Dendritic cell treated with granulocyte-macrophage colony-stimulating factor and Interleukin-4, amounts not matched to agents 40 ng/mL and 50 ng/mL, for 4 days (primary cell): Measurements from ENCODE around the gene VDR.

Experiments used
- H3K27ac Mint-ChIP-seq: one replicate; pipeline ENCODE4 v1.8.0; 2022; ENCODE audit warnings: mild to moderate bottlenecking, mixed read lengths
- H3K27me3 Mint-ChIP-seq: one replicate; pipeline ENCODE4 v1.8.0; 2022; ENCODE audit warnings: mild to moderate bottlenecking, mixed read lengths
- H3K36me3 Mint-ChIP-seq: one replicate; pipeline ENCODE4 v1.8.0; 2022; ENCODE audit warnings: low read depth, mixed read lengths
- H3K4me1 Mint-ChIP-seq: one replicate; pipeline ENCODE4 v1.8.0; 2022; ENCODE audit warnings: low read depth, mixed read lengths
- H3K4me3 Mint-ChIP-seq: one replicate; pipeline ENCODE4 v1.8.0; 2022; ENCODE audit warnings: mild to moderate bottlenecking, moderate library complexity, mixed read lengths
- H3K9me3 Mint-ChIP-seq: one replicate; pipeline ENCODE4 v1.8.0; 2022; ENCODE audit warnings: mixed read lengths
- intact Hi-C: fragments of 100-400 bp; cut with micrococcal nuclease; formaldehyde crosslinking; loops from one replicate; pipeline ENCODE4 v1.15.0; 2022

Gene VDR

GRCh38 chr12:47863985-47864384 lies 40.8 kb downstream of the VDR start:
- Mint-ChIP-seq H3K9me3 (no peaks in the 10 kb centered on the region), H3K27ac (peak overlapping the region; percentile 97), H3K4me3 (no peak overlapping the region), H3K27me3 (no peaks in the 10 kb centered on the region), H3K36me3 (peaks cover 94% of the 10 kb centered on the region), H3K4me1 (peaks cover 66% of the 10 kb centered on the region)
- intact Hi-C loops: no loop called here

DNA sequence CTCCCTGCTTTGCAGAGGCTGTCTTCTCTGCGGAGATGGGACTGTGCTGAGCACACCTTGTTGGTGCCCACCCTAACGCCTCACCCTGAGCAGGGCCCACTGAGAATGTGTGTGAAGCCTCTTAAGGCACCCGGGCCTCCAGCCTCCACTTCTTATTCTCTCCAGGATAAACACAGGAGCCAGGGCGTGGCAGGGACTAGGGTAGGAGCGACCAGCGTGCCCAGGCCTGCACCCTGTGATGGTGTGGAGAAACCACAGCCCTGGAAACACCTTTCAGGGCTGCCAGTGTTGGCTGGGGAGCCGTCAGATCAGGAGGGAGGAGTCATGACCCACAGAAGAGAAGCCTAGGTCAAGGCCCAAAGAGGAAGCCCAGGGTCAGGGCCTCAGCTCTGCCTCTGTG lies 41.3 kb downstream of the VDR start:
- Mint-ChIP-seq H3K4me3 (no peak overlapping the region), H3K36me3 (peaks cover 96% of the 10 kb centered on the region), H3K27ac (peak overlapping the region; percentile 97), H3K4me1 (peaks cover 64% of the 10 kb centered on the region), H3K9me3 (no peaks in the 10 kb centered on the region), H3K27me3 (no peaks in the 10 kb centered on the region)
- intact Hi-C loops: no loop called here

DNA sequence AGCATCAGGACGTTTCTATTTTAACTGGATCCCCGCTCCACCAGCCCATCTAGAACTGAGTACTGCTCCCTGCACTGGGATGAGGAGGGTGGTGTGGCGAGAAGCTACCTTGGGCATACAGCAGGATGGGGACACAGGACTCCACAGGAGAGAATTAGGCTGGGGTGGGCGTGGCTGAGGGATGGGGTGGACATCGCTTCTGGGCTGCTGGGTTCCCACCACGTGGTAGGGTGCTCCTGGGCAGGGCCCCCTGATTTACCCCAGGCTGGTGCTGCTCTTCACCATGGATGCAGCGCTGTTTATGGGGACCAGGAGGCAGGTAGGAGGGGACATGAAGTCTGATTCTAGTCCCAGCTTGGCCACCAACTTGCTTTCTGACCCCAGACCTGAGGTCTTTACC lies 41.9 kb downstream of the VDR start:
- Mint-ChIP-seq H3K4me1 (peaks cover 64% of the 10 kb centered on the region), H3K36me3 (peaks cover 100% of the 10 kb centered on the region), H3K9me3 (no peaks in the 10 kb centered on the region), H3K27me3 (no peaks in the 10 kb centered on the region), H3K27ac (peak overlapping the region; percentile 1), H3K4me3 (no peak overlapping the region)
- intact Hi-C loops: no loop called here

DNA sequence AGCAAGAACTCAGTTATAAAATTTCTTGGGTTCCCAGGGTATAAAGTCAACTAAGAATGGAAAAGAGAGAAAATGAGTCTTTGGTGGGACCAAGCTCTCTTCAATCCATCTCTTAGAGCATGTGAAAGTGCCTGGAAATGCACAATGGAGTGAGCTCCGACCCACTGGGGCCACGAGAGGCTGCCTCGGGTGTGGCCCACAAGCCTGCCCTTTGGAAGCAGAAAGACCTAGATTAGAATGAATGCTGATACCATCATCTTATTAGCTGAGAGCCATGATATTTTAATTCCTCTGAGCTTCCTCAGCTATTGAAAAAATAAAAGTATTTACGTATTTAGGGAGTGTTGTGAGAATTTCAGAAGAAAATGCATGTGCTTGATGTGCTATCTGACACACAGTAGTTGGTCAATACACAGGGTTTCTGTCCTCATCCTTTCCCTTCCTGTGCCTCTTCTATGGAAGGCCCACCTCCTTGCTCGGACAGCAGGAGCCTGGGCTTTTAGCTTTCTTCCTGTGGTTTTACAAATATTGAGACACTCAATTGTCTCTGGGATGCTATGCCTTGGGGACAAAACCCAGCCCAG lies 42.5 kb downstream of the VDR start:
- Mint-ChIP-seq H3K27ac (peak overlapping the region; percentile 1), H3K4me1 (peaks cover 64% of the 10 kb centered on the region), H3K4me3 (no peak overlapping the region), H3K27me3 (no peaks in the 10 kb centered on the region), H3K9me3 (no peaks in the 10 kb centered on the region), H3K36me3 (peaks cover 100% of the 10 kb centered on the region)
- intact Hi-C loops: no loop called here

GRCh38 chr12:47860873-47861272 lies 43.9 kb downstream of the VDR start:
- H3K36me3 Mint-ChIP-seq: peaks cover 100% of the 10 kb centered on the region
- no peaks in the 10 kb centered on the region for H3K27me3 Mint-ChIP-seq
- intact Hi-C loops: no loop called here
- H3K4me1 Mint-ChIP-seq: peaks cover 53% of the 10 kb centered on the region
- H3K9me3 Mint-ChIP-seq: no peaks in the 10 kb centered on the region
- H3K4me3 Mint-ChIP-seq: no peak overlapping the region
- H3K27ac Mint-ChIP-seq: no peak overlapping the region

- peaks cover 48% of the 10 kb centered on the region for H3K4me1 Mint-ChIP-seq
- no peaks in the 10 kb centered on the region for H3K9me3 Mint-ChIP-seq
- intact Hi-C loops: no loop called here
- H3K4me3 Mint-ChIP-seq: no peak overlapping the region
- no peak overlapping the region for H3K27ac Mint-ChIP-seq
- H3K36me3 Mint-ChIP-seq: peaks cover 100% of the 10 kb centered on the region
- no peaks in the 10 kb centered on the region for H3K27me3 Mint-ChIP-seq
Measured at GRCh38 chr12:47860279-47860841, 44.4 kb downstream of the VDR start.

DNA sequence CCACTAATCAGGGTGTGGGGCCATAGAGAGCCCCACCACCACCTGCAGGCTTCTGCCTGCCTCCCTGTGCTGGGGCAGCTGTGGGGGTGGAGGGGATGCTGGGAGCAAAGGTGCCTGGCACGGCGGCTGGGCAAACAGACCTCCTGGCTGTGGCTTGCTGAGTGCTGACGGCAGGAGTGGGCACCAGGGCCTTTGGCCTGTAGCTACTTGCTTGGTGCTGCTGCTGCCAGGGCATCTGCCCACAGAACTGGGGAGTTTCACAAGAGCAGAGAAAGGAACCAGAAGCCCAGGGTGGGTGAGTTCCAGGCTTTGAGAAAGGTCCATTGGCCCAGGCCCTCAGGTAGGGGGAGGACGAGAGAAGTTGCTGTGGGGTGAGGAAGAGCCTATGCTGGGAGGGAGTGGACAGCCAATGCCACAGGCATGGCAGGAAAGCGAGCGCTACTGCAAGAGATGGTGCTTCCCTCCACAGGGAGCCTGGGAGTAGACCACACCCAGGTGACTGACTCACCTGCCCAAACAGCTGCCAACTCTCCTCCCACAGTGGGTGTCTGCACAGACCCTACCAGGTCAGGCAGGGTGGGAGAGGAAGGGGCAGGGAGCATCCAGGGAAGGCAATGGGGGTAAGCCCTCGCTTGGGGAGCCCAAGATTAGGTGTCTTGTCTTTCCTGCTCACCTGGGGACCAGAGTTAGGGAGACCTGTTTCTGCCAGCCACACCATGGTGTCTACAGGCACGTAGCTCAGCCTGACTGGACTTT lies 46.1 kb downstream of the VDR start:
- Mint-ChIP-seq H3K36me3 (peaks cover 100% of the 10 kb centered on the region), H3K27ac (peak overlapping the region; percentile 72), H3K4me1 (peaks cover 32% of the 10 kb centered on the region), H3K9me3 (no peaks in the 10 kb centered on the region), H3K27me3 (no peaks in the 10 kb centered on the region), H3K4me3 (no peak overlapping the region)
- intact Hi-C loops: loop anchor here (10.0 kb wide), 1 partner anchor 46 kb away; the partner anchor contains the start of gene VDR

DNA sequence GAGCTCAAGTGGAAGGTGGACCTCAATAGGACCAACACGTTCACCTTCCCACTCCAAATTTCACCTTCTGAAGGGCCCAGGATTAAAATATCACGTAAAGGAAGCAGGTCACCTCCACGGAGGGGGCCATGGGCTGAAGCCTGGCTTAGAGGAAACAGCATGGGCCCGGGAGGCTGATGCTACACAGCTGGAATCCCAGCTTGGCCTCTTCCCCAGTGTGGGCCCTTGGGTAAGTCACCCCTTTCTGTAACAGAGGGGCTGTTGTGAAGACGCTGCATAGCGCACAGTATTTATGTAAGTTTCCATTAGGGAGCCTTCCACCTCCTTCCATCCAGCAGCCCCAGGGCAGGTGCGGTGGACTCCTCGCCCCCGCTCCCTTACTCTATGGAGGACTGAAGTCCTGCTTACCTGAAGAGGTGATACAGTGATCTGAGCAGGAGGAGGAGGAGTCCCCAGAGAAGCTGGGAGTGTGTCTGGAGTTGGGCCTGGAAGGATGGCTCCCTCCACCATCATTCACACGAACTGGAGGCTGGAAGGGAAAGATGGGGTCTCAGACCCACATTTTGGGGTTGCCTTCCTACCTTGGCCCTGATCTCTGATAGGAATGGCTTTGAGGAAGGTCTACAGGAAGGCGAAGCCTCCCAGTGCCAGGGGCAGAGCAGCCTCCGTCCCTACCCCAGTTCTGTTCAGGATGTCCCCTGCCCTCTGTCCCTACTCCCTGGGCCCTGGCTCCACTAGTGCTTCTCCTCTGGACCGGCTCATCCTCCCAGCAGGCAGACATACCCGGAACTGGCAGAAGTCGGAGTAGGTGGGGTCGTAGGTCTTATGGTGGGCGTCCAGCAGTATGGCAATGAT lies 47.8 kb downstream of the VDR start:
- H3K9me3 Mint-ChIP-seq: no peaks in the 10 kb centered on the region
- H3K4me3 Mint-ChIP-seq: no peak overlapping the region
- H3K27me3 Mint-ChIP-seq: no peaks in the 10 kb centered on the region
- peaks cover 97% of the 10 kb centered on the region for H3K36me3 Mint-ChIP-seq
- H3K27ac Mint-ChIP-seq: peak overlapping the region; percentile 72
- peaks cover 30% of the 10 kb centered on the region for H3K4me1 Mint-ChIP-seq
- intact Hi-C loops: loop anchor here (10.0 kb wide), 1 partner anchor 48 kb away; the partner anchor contains the start of gene VDR

DNA sequence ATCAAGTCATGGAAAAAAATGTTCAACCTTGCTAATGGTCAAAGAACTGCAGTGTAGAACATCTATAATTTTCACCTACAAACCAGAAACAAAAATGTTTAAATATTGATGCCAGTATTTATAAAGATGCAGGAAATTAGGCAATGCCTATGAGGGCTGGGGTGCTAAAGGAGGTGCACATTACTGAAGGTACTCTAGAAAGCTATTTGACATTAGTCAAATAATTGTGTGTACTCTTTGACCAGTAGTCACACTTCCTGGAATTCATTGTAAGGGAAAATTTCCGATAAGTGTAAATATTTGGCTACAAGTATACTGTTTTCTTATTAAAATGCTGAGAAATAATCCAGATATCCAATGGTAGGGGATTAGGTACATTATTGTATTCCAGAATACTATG lies 48.7 kb downstream of the VDR start:
- Mint-ChIP-seq H3K36me3 (peaks cover 97% of the 10 kb centered on the region), H3K9me3 (no peaks in the 10 kb centered on the region), H3K27ac (no peak overlapping the region), H3K4me3 (no peak overlapping the region), H3K4me1 (peaks cover 37% of the 10 kb centered on the region), H3K27me3 (no peaks in the 10 kb centered on the region)
- intact Hi-C loops: loop anchor here (10.0 kb wide), 1 partner anchor 49 kb away; the partner anchor contains the start of gene VDR

GRCh38 chr12:47855502-47855901 lies 49.3 kb downstream of the VDR start:
- intact Hi-C loops: loop anchor here (10.0 kb wide), 1 partner anchor 49 kb away; the partner anchor contains the start of gene VDR
- Mint-ChIP-seq H3K4me1 (peaks cover 40% of the 10 kb centered on the region), H3K4me3 (no peak overlapping the region), H3K9me3 (no peaks in the 10 kb centered on the region), H3K36me3 (peaks cover 97% of the 10 kb centered on the region), H3K27me3 (no peaks in the 10 kb centered on the region), H3K27ac (no peak overlapping the region)

GRCh38 chr12:47854531-47854930 lies 50.3 kb downstream of the VDR start:
- H3K36me3 Mint-ChIP-seq: peaks cover 97% of the 10 kb centered on the region
- peaks cover 35% of the 10 kb centered on the region for H3K4me1 Mint-ChIP-seq
- no peaks in the 10 kb centered on the region for H3K9me3 Mint-ChIP-seq
- H3K27me3 Mint-ChIP-seq: no peaks in the 10 kb centered on the region
- no peak overlapping the region for H3K27ac Mint-ChIP-seq
- intact Hi-C loops: loop anchor here (10.0 kb wide), 1 partner anchor 50 kb away; the partner anchor contains the start of gene VDR
- H3K4me3 Mint-ChIP-seq: no peak overlapping the region

DNA sequence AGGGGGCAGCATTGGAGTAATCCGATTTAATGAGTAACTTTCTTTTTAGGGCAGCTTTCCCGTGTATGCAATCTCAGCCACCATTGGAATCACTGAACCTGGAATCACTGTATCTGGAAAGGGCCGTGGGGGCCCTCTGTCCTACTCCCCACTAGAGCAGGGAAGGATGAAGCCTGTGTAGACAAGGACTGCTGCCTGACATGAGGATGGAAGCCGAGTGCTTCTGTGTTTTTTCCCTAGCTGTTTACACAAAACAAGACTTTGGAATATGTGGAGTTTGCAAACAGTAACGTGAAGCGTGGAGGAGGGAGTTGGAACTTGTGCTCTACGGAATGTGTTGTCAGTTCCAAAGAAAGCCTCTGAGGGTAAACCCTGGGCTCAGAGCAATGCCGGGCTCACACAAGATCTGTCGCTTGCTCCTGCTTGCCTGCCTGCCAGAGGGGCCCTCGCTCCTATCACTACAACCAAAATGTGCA lies 52.7 kb downstream of the VDR start:
- H3K4me1 Mint-ChIP-seq: peaks cover 13% of the 10 kb centered on the region
- peaks cover 96% of the 10 kb centered on the region for H3K36me3 Mint-ChIP-seq
- no peaks in the 10 kb centered on the region for H3K9me3 Mint-ChIP-seq
- no peaks in the 10 kb centered on the region for H3K27me3 Mint-ChIP-seq
- H3K4me3 Mint-ChIP-seq: no peak overlapping the region
- intact Hi-C loops: loop anchor here (10.0 kb wide), 1 partner anchor 53 kb away; the partner anchor contains the start of gene VDR
- H3K27ac Mint-ChIP-seq: no peak overlapping the region

GRCh38 chr12:47851303-47851952 lies 53.4 kb downstream of the VDR start:
- intact Hi-C loops: loop anchor here (10.0 kb wide), 1 partner anchor 53 kb away; the partner anchor contains the start of gene VDR
- Mint-ChIP-seq H3K4me1 (peaks cover 11% of the 10 kb centered on the region), H3K36me3 (peaks cover 96% of the 10 kb centered on the region), H3K4me3 (no peak overlapping the region), H3K9me3 (no peaks in the 10 kb centered on the region), H3K27ac (no peak overlapping the region), H3K27me3 (no peaks in the 10 kb centered on the region)
